ENCODE data around the gene PCBP3.
"Not testable (repeated sequence)": the region's sequence is repeated elsewhere in the genome, so short reads cannot be mapped to it uniquely, and the experiment has no call there.

The PCBP3 gene

DNA sequence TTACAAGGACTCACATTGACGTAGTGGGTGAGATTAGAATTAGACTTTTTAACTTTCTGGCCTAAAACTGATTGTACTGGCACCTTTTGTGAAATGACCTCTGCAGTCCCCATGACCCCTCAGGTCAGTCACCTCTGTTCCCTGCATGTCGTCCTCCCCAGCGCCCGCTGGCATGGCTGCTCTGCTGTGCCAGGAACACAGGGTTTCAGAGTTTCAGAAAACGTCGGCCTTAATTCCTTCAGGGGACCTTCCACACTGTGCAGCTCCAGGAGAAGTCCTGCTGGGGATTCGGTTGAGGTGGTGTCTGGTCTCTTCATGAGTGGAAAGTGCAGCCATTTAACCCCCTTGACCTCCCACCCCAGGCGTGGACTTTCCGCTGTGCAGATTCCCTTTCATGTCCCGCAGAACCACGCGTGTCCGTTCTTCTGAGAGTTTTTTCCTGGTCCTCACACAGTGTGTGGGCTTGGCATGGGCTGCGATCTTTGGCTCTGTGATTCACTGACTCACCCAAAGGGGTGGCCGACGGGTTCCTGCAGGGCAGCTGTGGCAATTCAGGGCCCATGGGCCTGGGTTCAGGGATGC lies 179.7 kb downstream of the PCBP3 start:
- no peak for DNase-seq (ENCODE audit: low read depth in 1 of 2, low spot score in 1 of 2)

DNA sequence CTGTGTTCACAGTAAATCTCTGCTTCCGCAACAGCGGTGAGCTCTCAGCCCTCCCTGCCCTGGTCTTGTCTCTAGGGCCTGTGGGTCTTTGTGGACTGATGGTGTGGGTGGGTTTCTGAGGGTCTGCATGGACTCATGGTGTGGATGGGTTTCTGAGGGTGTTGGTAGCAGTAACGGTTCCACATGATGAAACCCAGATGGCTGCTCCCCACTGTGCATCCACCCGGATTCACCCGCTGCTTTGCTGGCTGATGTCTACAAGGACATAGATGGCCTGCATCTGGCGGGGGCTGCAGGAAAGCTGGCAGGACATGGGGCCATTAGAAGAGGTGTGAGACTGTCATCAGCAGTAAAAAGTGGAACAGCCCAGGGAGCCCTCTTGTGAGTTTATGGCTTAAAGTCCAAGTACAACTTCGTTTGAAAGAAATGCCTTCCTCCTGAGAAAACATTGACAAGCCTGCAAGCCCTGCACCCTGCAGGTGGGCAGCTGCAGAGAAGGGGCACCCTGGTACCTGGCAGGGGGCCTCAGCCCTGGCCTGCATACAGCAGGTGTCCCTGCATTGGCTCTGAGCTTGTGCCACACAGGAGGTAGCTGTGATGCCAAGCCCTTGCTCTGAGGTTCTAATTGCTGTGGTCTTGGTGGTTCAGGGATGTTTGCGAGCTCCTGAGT lies 181.2 kb downstream of the PCBP3 start:
- DNase-seq (ENCODE audit: low read depth in 1 of 2, low spot score in 1 of 2): no peak

DNA sequence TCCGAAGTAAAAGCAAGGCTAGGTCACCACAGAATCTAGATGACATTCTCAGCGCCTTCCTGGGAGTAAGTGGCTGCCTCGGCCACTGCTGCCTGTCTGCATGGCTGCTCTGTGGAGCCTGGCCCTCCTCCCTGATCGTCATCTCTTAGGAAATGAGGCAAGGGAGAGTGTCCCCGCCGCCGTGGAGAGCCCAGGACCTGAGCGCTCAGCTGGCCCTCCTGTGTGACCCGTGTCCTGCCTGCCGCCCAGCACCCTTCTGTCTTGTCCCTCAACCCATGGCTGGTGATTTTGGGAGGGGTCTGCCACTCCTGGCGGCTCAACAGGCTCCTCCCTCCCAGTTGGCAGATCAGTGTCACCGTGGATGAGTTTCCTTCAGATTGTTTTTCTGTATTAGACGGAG lies 181.7 kb downstream of the PCBP3 start:
- DNase-seq (ENCODE audit: low read depth in 1 of 2, low spot score in 1 of 2): no peak

DNA sequence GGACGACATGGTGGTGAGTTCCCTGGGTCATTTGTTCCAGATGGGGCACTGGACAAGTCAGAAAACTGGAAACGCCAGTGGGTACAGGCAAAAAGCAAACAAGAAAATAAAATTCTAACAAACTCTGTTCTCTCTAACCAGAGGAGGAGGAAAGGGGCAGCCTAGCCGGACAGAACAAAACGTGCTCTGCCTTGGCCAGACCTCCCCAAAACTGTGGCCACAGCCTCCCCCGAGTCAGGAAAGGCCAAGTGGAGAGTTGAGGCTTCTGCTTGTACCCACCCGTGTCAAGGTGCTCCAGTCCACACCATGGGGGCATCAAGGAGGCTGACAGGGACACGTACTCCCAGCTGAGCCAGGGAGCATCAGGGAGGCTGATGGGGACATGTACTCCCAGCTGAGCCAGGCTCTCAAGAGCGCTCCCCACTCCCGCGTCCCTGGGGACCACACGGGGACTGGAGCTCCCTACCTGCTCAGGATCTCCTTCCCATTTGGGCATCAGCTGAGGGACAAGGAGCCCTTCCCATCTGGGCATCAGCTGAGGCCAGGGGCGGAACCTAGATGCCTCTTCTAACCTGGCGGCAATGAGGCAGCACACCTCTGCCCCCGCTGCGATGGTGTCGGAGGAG lies 183.3 kb downstream of the PCBP3 start:
- no peak for DNase-seq (ENCODE audit: low read depth in 1 of 2, low spot score in 1 of 2)

DNA sequence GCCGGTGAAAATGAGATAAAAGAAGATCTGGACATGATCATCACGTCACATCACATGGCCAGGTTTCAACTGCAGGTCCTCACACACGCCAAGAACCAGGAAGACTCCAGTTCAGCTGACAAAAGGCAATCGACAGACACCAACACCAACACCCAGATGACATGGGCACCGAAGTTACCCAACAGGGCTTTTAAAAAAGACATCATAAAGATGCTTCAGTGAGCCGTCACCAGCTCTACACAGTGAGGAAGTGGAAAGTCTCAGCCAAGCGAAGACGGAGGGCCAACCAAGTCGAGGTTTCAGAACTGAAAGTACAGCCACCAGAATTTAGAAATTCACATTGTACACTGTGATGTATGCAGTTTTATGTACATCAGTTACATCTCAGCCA lies 183.8 kb downstream of the PCBP3 start:
- no peak for DNase-seq (ENCODE audit: low read depth in 1 of 2, low spot score in 1 of 2)

DNA sequence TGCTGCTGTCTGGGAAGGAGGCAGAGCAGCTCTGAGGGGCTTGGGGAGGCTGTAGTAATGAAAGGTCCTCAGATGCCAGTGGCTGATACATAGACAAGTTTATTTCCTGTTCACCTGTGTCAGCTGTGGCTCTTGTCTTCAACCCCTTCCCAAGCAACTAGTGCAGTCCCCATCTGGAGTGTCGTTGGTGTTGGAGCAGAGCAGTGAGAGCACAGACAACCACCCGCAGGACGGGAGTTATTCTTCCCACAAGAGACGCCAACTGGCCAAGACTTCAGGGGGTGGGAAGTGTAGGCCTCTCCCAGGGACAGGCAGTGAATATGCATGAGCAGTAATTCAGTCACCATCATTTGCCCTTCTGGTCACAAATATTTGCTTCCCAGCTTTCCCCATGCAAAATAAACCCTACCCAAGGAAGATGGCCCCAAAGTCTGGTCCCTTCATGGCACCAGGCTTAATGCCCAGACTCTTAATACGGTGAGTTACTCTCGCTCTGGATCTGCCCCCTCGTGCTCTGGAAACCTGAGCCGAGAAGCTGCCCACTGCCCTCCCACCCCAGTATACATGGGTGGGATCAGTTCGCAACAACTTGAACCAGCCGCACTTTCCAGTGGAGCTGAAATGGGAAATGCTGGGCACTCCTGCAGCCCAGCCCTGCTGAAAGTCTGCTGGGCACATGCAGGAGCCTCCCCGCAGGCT lies 184.5 kb downstream of the PCBP3 start:
- DNase-seq (ENCODE audit: low read depth in 1 of 2, low spot score in 1 of 2): no peak

DNA sequence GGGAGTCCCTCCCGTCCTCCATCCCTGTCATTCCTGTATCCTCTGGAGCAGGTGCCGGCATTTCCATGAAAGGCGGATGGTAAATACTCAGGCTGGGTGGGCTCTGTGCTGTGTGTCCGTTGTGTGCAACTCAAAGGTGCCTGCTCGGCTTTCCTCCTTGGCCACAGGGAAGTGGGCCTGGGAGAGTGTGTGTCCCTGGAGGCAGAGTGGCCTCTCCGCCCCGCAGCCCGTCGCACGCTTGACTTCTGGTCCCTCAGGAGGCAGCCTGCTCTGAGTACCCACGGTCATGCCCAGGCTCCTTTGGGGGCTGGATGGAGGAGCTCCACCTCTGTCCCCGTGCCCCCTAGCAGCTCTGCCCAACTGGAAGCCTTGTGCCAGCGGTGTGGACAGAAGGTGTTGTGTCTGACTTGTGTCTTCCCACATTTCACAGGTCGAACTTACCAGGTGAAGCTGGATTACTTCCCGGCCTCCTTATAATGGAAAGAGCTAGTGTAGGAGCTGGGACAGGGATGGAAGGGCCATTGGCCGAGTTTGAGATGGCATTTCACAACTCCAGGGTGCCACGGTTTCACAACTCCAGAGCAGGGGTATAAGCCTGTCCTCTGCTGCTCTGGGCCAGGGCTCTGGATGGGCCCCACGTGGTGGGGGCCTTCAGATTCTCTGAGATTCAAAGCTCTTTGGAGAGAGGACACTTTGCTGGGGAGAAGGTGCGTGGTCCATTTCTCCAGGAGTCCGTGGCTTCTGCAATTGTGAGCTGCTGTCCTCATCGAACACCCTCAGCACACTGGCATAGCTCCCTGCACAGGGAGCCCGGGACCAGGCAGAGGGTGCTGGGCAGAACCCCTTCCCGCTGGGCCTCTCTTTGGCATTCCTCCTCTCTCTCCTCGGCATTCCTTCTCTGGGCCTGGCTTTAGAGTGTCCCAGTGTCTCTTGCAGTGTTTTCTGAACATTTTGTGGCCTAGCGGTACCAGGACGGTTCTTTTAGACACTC lies 185.3 kb downstream of the PCBP3 start:
- no peak for DNase-seq (ENCODE audit: low read depth in 1 of 2, low spot score in 1 of 2)

DNA sequence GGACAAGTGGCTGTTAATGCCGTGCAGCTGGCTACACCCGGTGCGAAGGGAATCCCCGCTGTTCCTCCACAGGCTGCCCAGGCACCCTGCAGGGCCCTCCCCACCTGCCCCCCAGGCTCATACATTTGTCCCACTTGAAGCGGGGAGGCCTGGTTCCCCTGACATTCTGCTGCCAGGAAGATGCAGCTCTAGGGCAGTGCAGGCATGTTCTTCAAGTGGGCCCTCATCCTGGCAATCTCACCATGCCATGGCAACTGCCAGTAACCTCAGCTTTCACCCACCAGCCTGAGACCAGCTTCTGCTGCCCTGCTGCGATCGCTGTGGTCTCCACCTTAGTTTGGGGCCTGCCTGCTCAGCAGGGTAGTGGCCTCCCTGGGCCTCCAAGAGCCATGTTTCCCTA lies 186.1 kb downstream of the PCBP3 start:
- DNase-seq (ENCODE audit: low read depth in 1 of 2, low spot score in 1 of 2): no peak

DNA sequence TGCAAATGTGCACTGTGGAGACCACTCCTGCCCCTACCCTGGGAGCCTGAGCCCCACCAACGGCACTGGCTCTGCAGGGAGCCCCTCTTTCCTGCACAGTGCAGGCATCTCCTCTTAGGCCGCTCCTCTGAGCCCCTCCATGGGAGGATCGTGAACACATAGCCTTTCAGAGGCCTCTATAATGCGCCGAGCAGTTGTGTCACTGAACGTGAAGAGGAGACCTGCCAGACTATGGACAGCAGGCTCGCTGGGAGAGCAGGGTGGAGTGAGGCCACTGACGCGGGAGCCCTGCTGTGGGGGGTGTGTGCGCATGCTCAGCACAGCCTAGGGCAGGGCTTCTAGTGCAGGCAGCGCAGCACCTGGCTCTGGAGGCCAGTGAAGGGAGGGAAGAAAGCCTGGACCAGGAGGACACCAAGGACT lies 186.7 kb downstream of the PCBP3 start:
- no peak for DNase-seq (ENCODE audit: low read depth in 1 of 2, low spot score in 1 of 2)

DNA sequence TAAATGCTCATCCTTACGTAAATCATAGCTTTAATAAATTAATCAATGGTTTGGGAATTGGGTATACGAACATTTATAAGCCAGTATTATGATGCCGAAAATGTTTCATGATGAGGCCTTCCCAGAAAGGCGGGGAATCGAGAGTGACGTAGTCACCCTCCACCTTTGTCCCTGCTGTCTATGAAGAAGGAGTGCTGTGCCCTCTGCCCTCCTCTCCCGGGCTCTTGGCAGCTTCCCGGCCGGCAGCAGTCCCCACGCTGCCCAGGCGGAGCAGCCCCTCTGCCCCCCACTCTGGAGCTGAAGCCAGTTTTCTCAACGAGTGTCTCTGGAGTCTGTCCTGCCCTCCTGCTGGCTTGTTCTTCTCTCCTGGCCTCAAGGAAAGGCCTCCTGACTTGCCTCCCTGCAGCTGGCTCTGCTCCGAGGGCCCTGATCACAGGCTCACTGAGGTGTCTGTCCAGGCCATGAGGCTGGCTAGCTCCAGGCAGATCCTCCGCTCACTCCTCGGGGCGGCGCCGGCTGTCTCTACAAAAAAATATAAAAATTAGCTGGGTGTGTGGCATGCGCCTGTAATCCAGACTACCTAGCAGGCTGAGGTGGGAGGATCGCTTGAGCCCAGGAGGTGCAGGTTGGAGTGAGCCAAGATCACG lies 187.3 kb downstream of the PCBP3 start:
- no peak for DNase-seq (ENCODE audit: low read depth in 1 of 2, low spot score in 1 of 2)

DNA sequence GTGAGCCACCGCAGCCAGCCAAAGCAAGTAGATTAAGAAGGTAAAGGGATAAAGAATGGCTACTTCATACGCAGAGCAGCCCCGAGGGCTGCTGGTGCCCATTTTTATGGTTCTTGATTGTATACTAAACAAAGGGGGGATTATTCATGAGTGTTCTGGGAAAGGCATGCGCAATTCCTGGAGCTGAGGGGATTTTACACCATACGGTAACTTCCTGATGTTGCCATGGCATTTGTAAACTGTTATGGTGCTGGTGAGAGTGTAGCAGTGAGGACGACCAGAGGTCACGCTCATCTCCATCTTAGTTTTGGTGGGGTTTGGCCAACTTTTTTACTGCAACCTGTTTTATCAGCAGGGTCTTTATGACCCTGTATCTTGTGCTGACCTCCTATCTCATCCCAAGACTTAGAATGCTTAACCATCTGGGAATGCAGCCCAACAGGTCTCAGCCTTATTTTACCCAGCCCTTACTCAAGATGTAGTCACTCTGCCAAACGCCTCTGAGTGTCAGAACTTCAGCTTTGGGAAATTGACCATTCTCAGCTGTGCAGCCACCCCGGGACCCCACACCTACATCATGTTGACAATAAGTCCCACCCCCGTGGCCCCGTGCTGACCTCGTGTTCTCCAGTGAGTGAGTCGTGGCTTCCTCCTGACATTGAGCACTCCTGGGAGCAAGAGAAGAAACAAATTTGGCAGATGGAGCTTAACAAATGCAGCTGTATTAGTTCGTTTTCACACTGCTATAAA lies 188.6 kb downstream of the PCBP3 start:
- no peak for DNase-seq (ENCODE audit: low read depth in 1 of 2, low spot score in 1 of 2)

DNA sequence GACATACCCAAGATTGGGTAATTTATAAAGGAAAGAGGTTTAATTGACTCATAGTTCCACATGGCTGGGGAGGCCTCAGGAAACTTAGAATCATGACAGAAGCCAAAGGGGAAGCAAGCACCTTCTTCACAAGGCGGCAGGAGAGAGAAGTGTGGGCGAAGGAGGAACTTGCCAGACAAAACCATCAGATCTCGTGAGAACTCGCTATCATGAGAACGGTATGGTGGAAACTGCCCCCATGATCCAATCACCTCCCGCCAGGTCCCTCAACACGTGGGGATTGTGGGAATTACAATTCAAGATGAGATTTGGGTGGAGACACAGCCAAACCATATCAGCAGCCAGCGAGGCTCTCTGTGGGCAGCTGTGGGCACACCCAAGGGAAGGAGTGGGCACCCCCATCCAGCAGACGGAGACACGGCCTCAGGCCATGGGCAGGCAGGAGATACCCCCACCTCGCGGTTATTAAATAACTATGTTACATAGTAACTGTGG lies 189.3 kb downstream of the PCBP3 start:
- not testable (repeated sequence) for DNase-seq (ENCODE audit: low read depth in 1 of 2, low spot score in 1 of 2)

DNA sequence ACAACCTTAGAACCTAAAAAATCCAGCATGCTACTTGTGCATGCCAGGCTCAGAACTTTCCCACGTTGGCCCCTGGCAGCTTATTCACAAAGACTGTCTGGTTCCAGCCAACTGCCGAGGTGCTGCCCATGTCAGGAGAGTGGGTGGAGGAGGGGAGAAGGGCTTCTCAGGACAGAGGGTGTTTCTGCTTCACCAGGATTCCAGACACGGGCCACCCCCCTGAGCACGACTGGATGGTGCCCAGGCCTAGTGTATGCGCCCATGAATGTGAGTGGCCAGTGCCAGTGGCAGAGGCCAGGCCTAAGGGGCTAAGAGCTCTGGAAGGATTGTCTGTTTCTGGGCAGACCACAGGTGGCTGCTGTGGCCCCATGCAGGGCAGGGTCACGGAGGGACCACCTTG lies 189.9 kb downstream of the PCBP3 start:
- DNase-seq (ENCODE audit: low read depth in 1 of 2, low spot score in 1 of 2): no peak

DNA sequence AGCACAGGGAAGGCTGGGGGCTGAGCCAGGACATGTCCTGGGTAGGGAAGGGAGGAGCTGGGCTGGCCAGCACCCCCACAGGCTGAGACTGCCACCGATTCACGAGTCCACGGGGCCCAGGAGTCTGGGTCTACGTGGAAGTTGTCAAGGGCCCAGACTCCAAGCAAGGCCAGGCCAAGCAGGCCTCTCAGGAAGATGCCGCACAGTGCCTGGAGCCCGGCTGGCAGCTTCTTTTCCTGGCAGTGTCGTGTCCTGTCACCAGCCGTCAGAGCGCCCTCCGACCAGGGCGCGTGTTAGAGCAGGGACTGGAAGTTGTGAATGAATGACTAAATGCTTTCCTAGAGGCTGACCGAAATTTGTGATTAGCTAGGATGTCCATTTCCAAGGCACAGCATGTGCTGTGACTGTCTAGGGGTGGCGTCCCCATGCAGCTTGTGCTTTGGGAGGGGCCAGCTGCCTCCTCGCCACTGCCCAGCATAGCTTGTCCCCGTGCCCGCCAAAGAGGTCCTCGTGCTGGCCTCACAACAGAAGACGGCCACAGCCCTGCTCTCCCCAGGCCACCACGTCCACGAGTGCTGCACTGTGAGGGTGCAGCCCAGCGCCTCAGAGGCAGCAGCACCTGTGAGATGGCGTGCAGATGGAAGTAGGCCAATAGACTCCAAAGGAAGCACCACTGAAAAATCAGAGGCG lies 190.6 kb downstream of the PCBP3 start:
- DNase-seq (ENCODE audit: low read depth in 1 of 2, low spot score in 1 of 2): no peak

DNA sequence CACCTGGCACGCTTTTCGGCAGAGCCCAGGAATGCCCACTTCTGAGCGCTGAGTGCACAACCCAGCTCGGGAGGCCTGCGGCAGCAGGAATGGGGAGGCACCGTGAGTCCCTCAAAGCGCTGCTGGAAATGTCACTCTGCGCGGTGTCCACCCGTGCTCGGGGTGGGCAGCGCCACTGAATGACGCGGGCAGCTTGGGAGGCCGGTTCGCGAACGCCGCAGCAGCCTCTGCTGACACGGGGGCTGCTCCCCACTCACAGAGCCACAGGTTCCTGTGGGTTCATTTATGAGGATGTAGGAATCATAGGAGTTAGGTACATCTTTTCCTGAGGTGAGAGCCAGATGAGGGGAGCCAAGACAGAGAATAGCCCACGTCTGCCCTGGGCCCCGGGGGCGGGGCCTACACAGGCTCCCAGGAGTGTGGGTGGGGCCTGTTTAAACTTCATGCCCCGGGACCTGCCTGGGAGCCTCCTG lies 191.3 kb downstream of the PCBP3 start:
- no peak for DNase-seq (ENCODE audit: low read depth in 1 of 2, low spot score in 1 of 2)

DNA sequence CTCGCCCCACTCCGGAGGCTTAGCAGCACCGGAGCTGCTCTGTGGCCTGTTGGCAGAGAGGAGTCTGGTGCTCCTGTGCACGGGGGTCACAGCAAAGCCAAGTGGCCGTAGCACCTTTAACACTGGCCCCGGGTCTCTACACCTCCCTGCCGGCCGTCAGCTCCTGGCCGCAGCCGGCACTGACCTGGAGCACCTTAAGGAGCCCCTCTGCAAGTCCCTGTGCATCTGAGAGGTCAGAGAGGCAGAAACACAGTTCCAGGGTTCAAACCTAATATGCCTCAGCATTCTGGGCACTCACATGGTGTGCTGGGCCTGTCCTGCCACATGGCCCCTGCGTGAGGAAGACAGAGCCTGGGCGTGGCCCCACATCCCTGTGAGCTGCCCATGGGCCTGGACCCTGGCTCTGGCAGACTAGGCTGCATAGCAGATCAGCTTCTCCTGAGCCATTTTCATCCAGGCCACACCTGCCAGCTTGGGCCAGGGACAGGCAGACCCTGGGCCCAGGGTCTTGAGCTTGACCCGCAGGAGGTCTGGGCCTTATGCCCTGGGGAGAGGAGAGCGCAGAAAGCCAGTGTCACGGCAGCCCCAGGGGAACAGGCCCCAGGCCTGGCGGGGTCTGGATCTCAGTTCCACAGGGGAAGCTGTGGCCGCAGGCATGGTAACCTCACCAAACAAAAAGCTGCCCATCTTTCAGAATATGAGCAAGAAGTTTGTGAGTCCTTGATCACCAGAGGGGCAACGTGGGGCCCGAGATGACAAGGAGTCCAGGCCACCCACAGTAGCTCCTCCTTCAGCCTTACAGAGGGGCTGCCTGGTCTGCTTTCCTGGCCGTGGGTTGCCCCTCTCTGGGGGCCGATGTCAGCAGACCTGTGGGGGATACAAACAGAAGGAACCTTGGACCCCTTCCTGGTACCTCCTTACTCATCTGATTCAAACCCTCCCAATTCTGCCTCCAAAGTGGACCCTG lies 192.1 kb downstream of the PCBP3 start:
- DNase-seq (ENCODE audit: low read depth in 1 of 2, low spot score in 1 of 2): no peak

DNA sequence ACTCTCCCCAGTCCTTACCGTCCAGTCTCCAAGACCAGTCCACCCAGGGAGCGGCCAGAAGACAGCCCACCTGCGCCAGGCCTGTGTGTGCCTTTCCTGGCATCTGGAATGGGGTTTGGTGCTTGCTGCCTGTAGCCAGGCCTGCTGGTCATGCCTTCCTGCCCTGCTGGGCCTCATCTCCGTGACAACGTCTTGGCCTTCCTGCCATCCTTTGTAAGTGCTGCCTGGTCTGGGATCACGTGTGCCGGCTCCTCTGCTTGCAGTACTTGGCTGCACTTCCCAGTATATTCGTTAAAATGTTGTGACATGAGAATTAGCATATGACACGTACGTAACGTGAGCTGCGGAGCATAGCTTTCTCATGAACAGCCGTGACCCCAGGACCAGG lies 192.7 kb downstream of the PCBP3 start:
- DNase-seq (ENCODE audit: low read depth in 1 of 2, low spot score in 1 of 2): no peak

Measured in activated T-helper 1 cell treated with anti-CD3 and anti-CD28 coated beads, Interleukin-2, amount 50 U/mL, for 16 hours (primary cell).